Progenitor cell of endocrine pancreas (in vitro differentiated cells): ENCODE measurements around the gene HELQ. TPM values are rescaled to one million over a fixed set of nuclear protein-coding genes. Genes with fewer than 3 reads are reported as not detected.

Experiments used
- DNase-seq: peaks from one replicate; pipeline ENCODE4 v3.0.0; 2021; ENCODE audit warnings: low spot score; ENCODE audit not compliant: unreplicated experiment
- H3K27ac Mint-ChIP-seq: 2 replicates; pipeline ENCODE4 v1.8.0; 2021; ENCODE audit warnings: mild to moderate bottlenecking, moderate library complexity, mixed read lengths
- H3K27me3 Mint-ChIP-seq: 2 replicates; pipeline ENCODE4 v1.8.0; 2021; ENCODE audit warnings: mixed read lengths
- H3K36me3 Mint-ChIP-seq: 2 replicates; pipeline ENCODE4 v1.8.0; 2022; ENCODE audit warnings: mixed read lengths; ENCODE audit not compliant: insufficient read depth
- H3K4me1 Mint-ChIP-seq: 2 replicates; pipeline ENCODE4 v1.8.0; 2021; ENCODE audit warnings: low read depth, mixed read lengths
- H3K4me3 Mint-ChIP-seq: 2 replicates; pipeline ENCODE4 v1.8.0; 2021; ENCODE audit warnings: low read depth, mild to moderate bottlenecking, moderate library complexity, mixed read lengths
- H3K9me3 Mint-ChIP-seq: 2 replicates; pipeline ENCODE4 v1.8.0; 2021; ENCODE audit warnings: low read depth, mixed read lengths
- total RNA-seq: library from RNA; stranded (reverse); gene quantifications from 2 replicates; pipeline ENCODE4 v1.2.1, GENCODE V29; 2021
- TF ChIP-seq, protein P1 (sequence below): fragments of 200-600 bp; sonication (generic); IDR thresholded peaks from one replicate; pipeline ENCODE4 v1.5.0; 2021; ENCODE audit warnings: antibody characterized with exemption, mild to moderate bottlenecking; ENCODE audit not compliant: unreplicated experiment

The HELQ gene
- total RNA-seq, 1 donor from 2014 or later, result 18.9 TPM

- no peak for DNase-seq
- TF ChIP-seq, protein P1, sequence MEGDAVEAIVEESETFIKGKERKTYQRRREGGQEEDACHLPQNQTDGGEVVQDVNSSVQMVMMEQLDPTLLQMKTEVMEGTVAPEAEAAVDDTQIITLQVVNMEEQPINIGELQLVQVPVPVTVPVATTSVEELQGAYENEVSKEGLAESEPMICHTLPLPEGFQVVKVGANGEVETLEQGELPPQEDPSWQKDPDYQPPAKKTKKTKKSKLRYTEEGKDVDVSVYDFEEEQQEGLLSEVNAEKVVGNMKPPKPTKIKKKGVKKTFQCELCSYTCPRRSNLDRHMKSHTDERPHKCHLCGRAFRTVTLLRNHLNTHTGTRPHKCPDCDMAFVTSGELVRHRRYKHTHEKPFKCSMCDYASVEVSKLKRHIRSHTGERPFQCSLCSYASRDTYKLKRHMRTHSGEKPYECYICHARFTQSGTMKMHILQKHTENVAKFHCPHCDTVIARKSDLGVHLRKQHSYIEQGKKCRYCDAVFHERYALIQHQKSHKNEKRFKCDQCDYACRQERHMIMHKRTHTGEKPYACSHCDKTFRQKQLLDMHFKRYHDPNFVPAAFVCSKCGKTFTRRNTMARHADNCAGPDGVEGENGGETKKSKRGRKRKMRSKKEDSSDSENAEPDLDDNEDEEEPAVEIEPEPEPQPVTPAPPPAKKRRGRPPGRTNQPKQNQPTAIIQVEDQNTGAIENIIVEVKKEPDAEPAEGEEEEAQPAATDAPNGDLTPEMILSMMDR, result no peak
- Mint-ChIP-seq H3K36me3 (no peaks in the 10 kb centered on the region), H3K27me3 (peaks cover 2% of the 10 kb centered on the region), H3K9me3 (peaks cover 3% of the 10 kb centered on the region), H3K4me1 (peaks cover 20% of the 10 kb centered on the region), H3K4me3 (no peak overlapping the region), H3K27ac (peak overlapping the region; percentile 94)
Measured at GRCh38 chr4:83371235-83371634, 84.4 kb downstream of the HELQ start.

GRCh38 chr4:83370640-83370906 lies 85.0 kb downstream of the HELQ start:
- Mint-ChIP-seq H3K4me3 (no peak overlapping the region), H3K27me3 (peaks cover 2% of the 10 kb centered on the region), H3K27ac (peak overlapping the region; percentile 94), H3K36me3 (no peaks in the 10 kb centered on the region), H3K4me1 (peaks cover 20% of the 10 kb centered on the region), H3K9me3 (no peaks in the 10 kb centered on the region)
- TF ChIP-seq, protein P1, result no peak
- DNase-seq, result no peak

DNA sequence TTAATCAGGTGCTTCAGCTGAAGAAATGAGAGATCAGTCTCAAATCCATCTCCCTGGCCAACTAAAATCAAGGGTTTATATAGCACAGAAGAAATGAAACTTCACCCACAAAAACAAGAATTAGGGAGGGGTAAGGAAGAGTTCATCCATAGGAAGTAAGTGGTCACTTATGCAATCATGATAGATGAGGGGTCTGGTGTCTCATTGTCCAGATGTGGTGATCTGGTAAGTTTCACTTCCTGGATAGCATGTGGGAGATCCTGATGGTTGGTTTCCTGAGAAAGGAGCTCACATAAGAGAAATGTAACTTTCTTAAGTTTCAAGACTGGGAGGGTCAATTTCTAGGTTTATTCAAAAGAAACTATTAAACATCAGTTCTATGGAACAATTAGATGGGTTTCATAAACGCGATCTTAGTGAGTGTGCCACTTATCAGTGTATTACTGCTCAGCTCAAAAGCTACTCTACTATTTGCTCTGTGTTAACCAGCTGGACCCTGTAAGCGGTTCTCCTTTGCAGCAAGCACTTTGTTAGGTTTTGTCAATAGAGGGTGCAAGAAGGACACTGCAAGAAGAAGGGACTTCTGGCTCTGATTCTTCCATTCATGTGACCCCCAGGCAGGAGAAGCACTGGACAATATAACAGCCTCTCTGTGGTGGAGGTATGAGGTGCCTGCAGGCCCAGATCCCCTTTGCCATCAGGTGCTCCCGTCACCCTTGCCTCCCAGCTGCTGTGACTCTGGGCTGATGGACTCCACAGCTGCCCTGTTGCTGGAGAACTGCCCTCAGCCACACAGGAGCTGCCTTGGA lies 85.6 kb downstream of the HELQ start:
- Mint-ChIP-seq H3K27ac (peak overlapping the region; percentile 94), H3K4me1 (peaks cover 22% of the 10 kb centered on the region), H3K27me3 (peaks cover 2% of the 10 kb centered on the region), H3K4me3 (no peak overlapping the region), H3K9me3 (no peaks in the 10 kb centered on the region), H3K36me3 (no peaks in the 10 kb centered on the region)
- TF ChIP-seq, protein P1, result no peak
- DNase-seq, result no peak

- Mint-ChIP-seq H3K4me3 (no peak overlapping the region), H3K27me3 (peaks cover 2% of the 10 kb centered on the region), H3K27ac (no peak overlapping the region), H3K9me3 (no peaks in the 10 kb centered on the region), H3K36me3 (no peaks in the 10 kb centered on the region), H3K4me1 (peaks cover 16% of the 10 kb centered on the region)
- no peak for DNase-seq
- TF ChIP-seq, protein P1, result no peak
Measured at GRCh38 chr4:83364312-83364711, 91.3 kb downstream of the HELQ start.

GRCh38 chr4:83362492-83363329 lies 92.9 kb downstream of the HELQ start:
- no peak for DNase-seq
- no peaks in the 10 kb centered on the region for H3K9me3 Mint-ChIP-seq
- H3K4me3 Mint-ChIP-seq, result no peak overlapping the region
- peaks cover 16% of the 10 kb centered on the region for H3K4me1 Mint-ChIP-seq
- no peaks in the 10 kb centered on the region for H3K36me3 Mint-ChIP-seq
- TF ChIP-seq, protein P1, result peak; percentile 27
- H3K27ac Mint-ChIP-seq, result peak overlapping the region; percentile 91
- peaks cover 2% of the 10 kb centered on the region for H3K27me3 Mint-ChIP-seq
